ENCODE results near the gene SAXO2. TPM values are rescaled to one million over a fixed set of nuclear protein-coding genes. Genes with fewer than 3 reads are reported as not detected.

The SAXO2 gene
- total and polyA plus RNA-seq, 11 donors = 0.32 to 3.6 (median 2.1) TPM; not detected in 1

GRCh38 chr15:82303956-82304777 lies 41.5 kb downstream of the SAXO2 start:
- Histone ChIP-seq H3K27me3 (no peaks in the 10 kb centered on the region), H3K9me3 (no peaks in the 10 kb centered on the region), H3K36me3 (no peaks in the 10 kb centered on the region), H3K27ac (no peak overlapping the region), H3K4me3 (no peak overlapping the region), H3K4me1 (peaks cover 0 to 16% (median 0%) of the 10 kb centered on the region in 12 donors)
- ATAC-seq (no peak), DNase-seq (no peak)
- intact Hi-C loops (cut with DNase I) = no loop called here
- 91 to 95% (median 94%) methylated on average over 7 to 12 of the region's 12 CpGs for WGBS, 4 donors
- TF ChIP-seq POLR2A (IDR thresholded peaks at IDR 0.05) (no peak), CTCF (IDR thresholded peaks at IDR 0.05) (no peak)

DNA sequence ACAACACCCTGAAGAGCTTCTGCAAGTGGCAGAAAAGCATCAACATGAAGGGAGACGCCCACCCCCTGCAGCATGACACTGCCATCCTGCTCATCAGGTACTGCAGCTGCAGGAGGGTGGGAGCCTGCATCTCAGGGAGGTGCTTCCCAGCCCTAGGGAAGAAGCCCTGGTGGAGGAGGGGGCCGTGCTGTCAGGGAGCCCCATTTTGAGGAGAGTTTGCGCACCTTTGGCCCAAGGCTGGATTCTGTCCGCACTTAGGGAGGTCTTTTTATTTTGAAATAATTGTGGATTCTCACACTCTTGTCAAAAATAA lies 42.1 kb downstream of the SAXO2 start:
- H3K36me3 ChIP-seq = no peaks in the 10 kb centered on the region
- ATAC-seq (no peak), DNase-seq (no peak)
- no peaks in the 10 kb centered on the region for H3K9me3 ChIP-seq
- no peak overlapping the region for H3K4me3 ChIP-seq
- TF ChIP-seq POLR2A (IDR thresholded peaks at IDR 0.05) = no peak
- TF ChIP-seq CTCF (IDR thresholded peaks at IDR 0.05) = no peak
- H3K27me3 ChIP-seq = no peaks in the 10 kb centered on the region
- H3K4me1 ChIP-seq = peaks cover 0 to 16% (median 0%) of the 10 kb centered on the region in 12 donors
- intact Hi-C loops (cut with DNase I) = no loop called here
- 87 to 94% (median 90%) methylated on average over 4 of the region's 4 CpGs for WGBS, 4 donors
- no peak overlapping the region for H3K27ac ChIP-seq

- intact Hi-C loops (cut with DNase I) = no loop called here
- TF ChIP-seq CTCF (IDR thresholded peaks at IDR 0.05) = no peak
- no peak for TF ChIP-seq POLR2A (IDR thresholded peaks at IDR 0.05)
- H3K9me3 ChIP-seq = peaks cover 0 to 7% (median 0%) of the 10 kb centered on the region in 12 donors
- H3K27me3 ChIP-seq = no peaks in the 10 kb centered on the region
- no peak overlapping the region for H3K27ac ChIP-seq
- 85 to 92% (median 88%) methylated on average over 5 to 7 of the region's 7 CpGs for WGBS, 4 donors
- peaks cover 0 to 16% (median 0%) of the 10 kb centered on the region in 12 donors for H3K4me1 ChIP-seq
- no peaks in the 10 kb centered on the region for H3K36me3 ChIP-seq
- ATAC-seq (no peak), DNase-seq (no peak)
- H3K4me3 ChIP-seq = no peak overlapping the region
These were observed 43.0 kb downstream of the SAXO2 start for GRCh38 chr15:82305621-82306048.

DNA sequence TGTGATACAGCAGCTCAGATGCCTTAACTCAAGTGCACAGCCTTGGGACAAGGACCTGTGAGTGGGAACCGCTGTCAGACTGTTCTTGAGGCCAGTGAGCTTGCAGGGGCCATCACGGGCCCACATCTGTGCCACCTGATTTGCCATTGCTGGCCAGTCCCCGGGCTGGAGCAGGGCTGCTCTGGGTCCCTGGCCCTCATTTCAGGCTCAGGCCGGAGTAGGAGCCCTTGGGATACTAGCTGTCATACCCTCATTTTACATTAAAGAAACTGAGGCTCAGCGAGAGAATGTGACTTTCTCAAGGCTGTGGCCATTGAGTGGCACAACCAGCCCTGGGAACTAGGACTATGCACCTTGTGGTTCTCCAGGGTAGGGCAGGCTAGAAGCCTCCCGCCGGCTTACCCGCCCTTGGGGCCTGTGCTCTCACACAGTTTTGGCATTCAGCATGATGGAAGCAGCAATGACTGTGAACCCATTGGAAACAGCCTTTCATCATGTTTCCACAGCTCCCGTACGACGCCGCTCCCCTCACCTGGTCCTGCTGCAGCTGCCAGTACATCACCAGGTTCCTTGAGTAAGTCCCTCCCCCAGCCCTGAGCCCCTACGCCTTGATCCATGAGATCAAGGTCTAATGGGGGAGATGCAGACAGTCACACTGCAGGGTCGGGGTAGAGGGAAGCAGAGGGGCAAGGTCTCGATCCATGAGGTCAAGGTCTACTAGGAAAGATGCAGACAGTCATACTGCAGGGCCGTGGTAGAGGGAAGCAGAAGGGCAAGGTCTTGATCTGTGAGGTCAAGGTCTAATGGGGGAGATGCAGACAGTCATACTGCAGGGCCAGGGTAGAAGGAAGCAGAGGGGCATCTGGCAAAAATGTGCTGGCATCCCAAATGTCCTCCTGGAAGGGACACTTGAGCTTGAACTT lies 44.4 kb downstream of the SAXO2 start:
- no peaks in the 10 kb centered on the region for H3K27me3 ChIP-seq
- H3K27ac ChIP-seq = no peak overlapping the region
- 85 to 90% (median 87%) methylated on average over 16 of the region's 16 CpGs for WGBS, 4 donors
- no peak overlapping the region for H3K4me3 ChIP-seq
- peaks cover 0 to 2% (median 0%) of the 10 kb centered on the region in 12 donors for H3K4me1 ChIP-seq
- intact Hi-C loops (cut with DNase I) = no loop called here
- TF ChIP-seq POLR2A (IDR thresholded peaks at IDR 0.05) = no peak
- TF ChIP-seq CTCF (IDR thresholded peaks at IDR 0.05) = no peak
- no peak for ATAC-seq
- DNase-seq = no peak
- H3K9me3 ChIP-seq = peaks cover 0 to 9% (median 0%) of the 10 kb centered on the region in 12 donors
- no peaks in the 10 kb centered on the region for H3K36me3 ChIP-seq

Measured in heart left ventricle (tissue), 16 donors.